ENCODE data around the gene SGO2.

DNA sequence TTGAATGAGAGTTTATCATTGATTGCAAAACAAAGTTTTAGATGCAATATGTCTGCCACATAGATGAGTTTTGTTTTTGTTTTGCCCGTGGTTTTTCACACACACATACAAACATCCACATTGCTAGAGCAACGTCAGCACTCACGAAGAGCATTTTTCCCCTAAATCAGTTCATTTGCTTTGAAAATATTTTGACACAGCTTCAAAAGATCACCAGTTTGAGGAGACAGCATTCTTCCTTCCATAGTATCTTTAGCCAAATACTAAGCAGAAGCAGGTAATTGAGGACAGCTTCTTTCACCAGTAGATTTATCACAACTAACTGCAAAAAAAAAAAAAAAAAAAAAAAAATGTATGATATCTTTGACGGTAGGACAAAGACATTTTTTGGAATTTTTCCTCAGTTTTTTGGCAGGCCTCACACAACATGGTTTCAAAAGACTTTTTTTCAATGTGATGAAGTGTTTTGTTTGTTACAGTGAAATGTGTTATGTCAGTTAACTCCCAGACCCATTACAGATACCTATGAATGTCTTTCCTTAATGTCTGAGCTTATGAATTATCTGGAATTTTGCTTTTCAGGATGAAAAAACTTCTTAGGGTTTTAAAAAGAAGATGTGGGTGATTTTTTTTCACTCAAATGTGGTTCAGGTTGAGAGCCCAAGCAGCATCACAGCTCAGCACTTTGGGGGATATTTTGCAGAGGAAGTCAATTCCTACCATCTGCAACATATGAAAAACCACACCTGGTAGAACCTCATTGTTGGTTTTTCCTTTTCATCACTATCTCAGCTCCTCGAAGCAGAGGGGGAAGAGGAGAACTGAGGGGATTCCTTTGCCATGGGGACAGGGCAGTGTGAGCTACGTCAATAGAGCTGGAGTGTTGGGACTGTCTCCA lies 91.4 kb downstream of the SGO2 start:
- TF ChIP-seq EZH2 (IDR thresholded peaks at IDR 0.05; ENCODE audit: borderline replicate concordance, insufficient read depth, low read depth, low read length, poor library complexity, severe bottlenecking) = no peak
- TF ChIP-seq, protein P1, sequence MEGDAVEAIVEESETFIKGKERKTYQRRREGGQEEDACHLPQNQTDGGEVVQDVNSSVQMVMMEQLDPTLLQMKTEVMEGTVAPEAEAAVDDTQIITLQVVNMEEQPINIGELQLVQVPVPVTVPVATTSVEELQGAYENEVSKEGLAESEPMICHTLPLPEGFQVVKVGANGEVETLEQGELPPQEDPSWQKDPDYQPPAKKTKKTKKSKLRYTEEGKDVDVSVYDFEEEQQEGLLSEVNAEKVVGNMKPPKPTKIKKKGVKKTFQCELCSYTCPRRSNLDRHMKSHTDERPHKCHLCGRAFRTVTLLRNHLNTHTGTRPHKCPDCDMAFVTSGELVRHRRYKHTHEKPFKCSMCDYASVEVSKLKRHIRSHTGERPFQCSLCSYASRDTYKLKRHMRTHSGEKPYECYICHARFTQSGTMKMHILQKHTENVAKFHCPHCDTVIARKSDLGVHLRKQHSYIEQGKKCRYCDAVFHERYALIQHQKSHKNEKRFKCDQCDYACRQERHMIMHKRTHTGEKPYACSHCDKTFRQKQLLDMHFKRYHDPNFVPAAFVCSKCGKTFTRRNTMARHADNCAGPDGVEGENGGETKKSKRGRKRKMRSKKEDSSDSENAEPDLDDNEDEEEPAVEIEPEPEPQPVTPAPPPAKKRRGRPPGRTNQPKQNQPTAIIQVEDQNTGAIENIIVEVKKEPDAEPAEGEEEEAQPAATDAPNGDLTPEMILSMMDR (IDR thresholded peaks at IDR 0.05) = no peak
